Suppressor macrophage treated with lipopolysaccharide for 1 hour (primary cell): ENCODE results near the gene ZSWIM4.
A peak's percentile ranks its signal among the peaks of the same experiment; 100 is the strongest.
"Not testable (repeated sequence)": the region's sequence is repeated elsewhere in the genome, so short reads cannot be mapped to it uniquely, and the experiment has no call there.

Experiments used
- DNase-seq, 3 donors: peaks; one replicate each; pipeline ENCODE4 v3.0.0-alpha.2; 2020 to 2022

ZSWIM4 gene

DNA sequence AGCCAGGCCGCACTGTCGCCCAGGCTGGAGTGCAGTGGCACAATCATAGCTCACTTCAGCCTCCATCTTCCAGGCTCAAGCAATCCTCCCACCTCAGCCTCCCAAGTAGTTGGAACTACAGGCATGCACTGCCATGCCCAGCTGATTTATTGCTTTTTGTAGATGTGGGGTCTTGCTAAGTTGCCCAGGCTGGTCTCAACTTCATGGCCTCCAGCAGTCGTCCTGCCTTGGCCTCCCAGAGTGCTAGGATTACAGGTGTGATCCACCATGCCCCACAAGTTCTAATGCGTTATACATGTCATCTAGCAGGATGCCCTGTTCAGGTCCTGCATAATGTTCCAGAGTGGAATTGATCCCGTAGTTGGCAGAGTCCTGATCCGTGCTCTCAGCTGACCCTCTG, 16.4 kb upstream of the ZSWIM4 start:
- no peak for DNase-seq

GRCh38 chr19:13779794-13780193, 15.4 kb upstream of the ZSWIM4 start:
- not testable (repeated sequence) for DNase-seq

- peak; percentile 64 to 82 (median 78) for DNase-seq
Observed at GRCh38 chr19:13781547-13781946, 13.7 kb upstream of the ZSWIM4 start.

GRCh38 chr19:13782537-13782936, 12.7 kb upstream of the ZSWIM4 start:
- no peak for DNase-seq

DNA sequence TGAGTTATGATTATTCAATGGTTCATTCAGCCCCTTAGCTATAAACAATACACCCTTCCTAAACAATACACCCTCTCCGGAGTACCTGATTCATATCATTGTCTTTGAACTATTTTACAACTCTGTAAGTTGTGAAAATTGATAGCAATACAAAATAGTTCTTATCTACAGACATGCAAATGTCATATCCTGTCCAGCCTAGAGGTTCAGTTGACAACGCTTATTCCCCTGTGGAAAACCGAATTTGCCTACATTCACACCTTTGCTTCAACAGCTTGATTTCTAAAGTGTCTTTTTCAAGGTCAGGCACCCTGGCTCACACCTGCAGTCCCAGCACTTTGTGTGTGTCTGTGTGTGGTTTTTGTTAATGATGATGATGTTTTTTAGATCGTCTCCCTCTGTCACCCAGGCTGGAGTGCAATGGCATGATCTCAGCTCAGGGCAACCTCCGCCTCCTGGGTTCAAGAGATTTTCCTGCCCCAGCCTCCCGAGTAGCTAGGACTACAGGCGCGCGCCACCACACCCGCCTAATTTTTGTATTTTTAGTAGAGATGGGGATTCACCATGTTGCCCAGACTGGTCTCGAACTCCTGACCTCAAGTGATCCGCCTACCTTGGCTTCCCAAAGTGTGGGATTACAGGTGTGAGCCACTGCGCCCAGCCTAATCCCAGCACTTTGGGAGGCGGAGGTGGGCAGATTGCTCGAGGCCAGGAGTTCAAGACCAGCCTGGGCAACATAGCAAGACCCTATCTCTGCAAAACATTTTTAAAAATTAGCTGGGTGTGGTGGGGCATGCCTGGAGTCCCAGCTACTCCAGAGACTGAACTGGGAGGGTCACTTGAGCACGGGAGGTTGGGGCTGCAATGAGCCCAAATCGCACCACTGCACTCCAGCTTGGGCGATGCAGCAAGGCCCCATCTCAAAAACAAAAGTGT, 11.4 kb upstream of the ZSWIM4 start:
- no peak for DNase-seq

DNA sequence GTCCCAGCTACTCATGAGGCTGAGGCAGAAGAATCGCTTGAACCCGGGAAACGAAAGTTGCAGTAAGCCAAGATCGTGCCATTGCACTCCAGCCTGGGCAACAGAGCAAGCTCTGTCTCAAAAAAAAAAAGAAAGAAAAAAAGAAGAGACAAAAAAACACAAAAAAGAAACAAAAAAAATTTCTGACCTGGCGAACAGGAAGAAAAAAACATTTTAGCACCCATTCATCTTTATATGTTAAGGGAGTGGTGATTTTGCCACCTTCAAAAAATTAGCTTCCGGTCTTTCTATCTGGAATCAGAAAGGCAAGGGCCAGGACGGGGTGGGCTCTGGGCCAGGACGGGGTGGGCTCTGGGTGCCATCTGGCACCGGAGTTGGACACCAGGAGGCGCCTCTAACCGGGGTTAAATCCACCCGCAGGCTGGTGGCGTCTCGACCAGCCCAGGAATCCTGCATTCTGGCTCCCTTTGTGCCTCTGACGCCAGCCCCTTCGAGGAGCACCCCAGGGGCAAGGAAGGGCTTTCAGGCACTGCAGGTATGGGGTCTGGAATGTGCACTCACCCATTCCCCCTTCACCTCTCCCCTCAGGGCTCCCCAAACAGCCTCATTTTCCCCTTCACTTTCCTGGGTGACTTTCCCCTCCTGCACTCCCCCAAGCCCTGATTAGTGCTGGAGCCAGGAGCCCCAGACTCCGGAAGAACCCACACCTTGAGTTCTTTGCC, 10.4 kb upstream of the ZSWIM4 start:
- DNase-seq, result peak; percentile 71 to 86 (median 78)

DNA sequence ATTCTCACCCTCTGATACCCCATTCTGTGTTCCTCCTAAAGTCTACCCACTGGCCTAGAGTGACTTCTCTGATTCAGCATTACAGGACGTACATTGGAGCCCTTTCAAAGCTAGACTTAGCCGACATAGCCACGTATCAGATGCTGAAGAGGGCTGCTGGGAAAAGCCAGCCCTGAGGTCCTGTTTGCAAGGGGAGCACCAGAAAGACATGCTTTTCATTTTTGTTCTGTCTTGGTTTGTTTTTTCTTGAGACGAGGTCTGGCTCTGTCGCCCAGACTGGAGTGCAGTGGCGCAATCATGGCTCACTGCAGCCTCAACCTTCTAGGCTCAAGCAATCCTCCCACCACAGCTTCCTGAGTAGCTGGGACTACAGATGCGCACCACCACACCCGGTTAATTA, 6.3 kb upstream of the ZSWIM4 start:
- DNase-seq, result peak in 2 of 3 donors; percentile 37 to 39

DNA sequence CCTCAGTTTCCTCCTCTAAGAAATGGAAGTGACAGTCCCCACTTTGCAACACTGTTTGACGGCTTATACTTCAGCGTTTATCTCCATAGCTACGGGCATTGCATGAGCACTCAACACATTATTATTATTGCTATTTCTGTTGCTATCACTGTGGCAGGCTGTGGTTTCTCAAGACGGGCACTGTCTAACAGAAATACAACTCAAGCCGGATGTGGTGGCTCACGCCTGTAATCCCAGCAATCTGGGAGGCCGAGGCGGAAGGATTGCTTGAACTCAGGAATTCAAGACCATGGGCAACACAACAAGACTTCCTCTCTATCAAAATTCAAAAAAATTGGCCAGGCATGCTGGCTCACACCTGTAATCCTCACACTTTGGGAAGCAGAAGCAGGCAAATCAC, 4.9 kb upstream of the ZSWIM4 start:
- DNase-seq, result peak in 2 of 3 donors; percentile 45 to 47

DNA sequence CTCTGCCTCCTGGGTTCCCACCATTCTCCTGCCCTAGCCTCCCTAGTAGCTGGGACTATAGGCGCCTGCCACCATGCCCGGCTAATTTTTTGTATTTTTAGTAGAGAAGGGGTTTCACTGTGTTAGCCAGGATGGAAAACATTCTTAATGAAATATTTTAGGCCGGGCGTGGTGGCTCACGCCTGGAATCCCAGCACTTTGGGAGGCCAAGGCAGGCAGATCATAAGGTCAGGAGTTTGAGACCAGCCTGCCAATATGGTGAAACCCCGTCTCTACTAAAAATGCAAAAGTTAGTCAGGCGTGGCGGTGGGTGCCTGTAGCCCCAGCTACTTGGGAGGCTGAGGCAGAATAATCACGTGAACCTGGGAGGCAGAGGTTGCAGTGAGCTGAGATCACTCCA, 1.9 kb upstream of the ZSWIM4 start:
- DNase-seq, result not testable (repeated sequence)

GRCh38 chr19:13794398-13794756, 866 bp upstream of the ZSWIM4 start:
- DNase-seq, result peak; percentile 39 to 57 (median 48)

DNA sequence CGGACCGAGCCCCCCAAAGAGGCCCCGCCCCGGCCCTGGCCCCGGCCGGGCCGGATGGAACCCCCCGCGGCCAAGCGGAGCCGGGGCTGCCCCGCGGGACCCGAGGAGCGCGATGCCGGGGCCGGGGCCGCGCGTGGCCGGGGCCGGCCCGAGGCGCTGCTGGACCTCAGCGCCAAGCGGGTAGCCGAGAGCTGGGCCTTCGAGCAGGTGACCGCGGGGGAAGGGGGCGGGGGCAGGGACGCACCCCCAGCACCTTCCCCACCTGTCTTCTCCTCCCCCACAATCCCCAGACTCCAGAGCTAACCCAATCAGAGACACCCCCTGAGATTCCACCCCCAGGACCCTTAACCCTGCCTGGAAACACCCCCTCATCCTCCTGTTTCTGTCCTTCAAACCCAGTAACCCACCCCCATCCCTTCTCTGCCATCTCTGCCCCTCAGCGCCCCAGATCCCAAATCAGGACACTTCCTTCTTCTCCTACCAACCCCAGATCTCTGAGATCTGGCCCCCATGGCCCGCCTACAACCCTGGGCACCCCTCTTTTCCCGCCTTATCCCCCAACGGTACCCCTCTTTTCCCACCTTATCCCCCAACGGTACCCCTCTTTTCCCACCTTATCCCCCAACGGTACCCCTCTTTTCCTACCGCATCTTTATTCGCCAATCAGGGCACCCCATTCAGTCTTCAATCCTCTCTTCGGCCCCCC, 505 bp downstream of the ZSWIM4 start:
- DNase-seq, result peak in 1 of 3 donors; percentile 34

- DNase-seq, result peak; percentile 93 to 95 (median 93)
Observed at GRCh38 chr19:13796301-13797057, 1.2 kb downstream of the ZSWIM4 start.

DNA sequence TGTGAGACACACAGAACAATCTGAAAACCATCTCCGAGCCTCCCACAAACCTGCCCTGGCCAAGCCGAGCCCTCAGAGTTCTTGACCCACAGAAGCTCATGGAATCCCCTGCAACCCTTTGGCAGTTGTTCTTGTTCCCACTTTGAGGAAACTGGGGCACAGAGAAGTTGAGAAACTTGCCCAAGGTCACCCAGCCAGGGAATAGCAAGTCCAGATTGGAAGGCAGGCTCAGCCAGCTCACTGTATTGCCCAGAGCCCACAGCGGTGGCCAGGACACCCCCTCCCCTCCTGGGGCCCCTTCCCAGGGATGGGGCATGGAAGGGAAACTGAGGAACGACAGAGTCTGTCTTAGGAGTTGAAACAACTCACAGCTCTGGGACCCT, 1.8 kb downstream of the ZSWIM4 start:
- DNase-seq, result no peak

GRCh38 chr19:13797870-13798269, 2.6 kb downstream of the ZSWIM4 start:
- DNase-seq, result peak in 2 of 3 donors; percentile 35 to 51

DNA sequence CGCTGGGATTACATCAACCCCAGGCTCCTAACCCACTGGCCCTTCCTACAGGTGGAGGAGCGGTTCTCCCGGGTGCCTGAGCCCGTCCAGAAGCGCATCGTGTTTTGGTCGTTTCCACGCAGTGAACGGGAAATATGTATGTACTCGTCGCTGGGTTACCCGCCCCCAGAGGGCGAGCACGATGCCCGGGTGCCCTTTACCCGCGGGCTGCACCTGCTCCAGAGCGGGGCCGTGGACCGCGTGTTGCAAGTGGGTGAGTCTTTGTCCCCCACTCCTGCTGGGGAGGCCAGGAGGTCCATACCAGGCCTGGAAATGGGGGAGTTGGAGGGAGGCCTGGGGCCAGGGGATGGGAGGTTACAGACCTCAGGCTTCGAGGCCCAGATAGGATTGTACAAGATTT, 4.4 kb downstream of the ZSWIM4 start:
- DNase-seq, result no peak

GRCh38 chr19:13803038-13803437, 7.8 kb downstream of the ZSWIM4 start:
- no peak for DNase-seq

DNA sequence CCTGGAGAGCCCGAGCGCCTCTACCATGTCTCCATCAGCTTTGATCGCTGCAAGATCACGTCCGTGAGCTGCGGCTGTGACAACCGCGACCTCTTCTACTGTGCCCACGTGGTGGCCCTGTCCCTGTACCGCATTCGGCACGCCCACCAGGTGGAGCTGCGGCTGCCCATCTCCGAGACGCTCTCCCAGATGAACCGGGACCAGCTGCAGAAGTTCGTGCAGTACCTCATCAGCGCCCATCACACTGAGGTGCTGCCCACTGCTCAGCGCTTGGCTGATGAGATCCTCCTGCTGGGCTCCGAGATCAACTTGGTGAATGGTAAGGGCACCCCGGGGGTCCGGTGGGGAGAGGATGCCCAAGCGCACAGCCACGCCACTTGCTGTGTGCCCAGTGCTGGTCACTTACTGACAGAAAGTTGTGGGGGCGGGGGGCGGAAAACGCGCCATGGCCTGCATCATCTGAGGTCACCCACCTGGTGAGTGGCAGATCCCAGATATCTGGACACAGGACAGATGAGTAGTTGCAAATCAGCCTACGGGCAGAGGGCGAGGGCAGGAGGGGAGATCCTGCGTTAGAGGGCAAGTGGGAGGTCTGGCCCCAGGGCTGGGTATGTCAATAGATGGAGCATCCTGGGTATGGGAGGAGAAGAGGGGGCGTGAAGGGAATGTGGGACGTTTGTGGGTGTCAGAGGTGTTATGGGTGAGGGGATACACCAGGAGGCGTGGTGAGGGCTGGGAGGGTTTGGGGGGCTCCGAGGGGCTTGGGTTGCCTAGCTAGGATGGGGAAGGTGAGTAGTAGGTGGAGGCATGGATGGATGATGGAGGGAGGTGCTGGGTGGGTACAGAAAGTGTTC, 9.8 kb downstream of the ZSWIM4 start:
- no peak for DNase-seq

DNA sequence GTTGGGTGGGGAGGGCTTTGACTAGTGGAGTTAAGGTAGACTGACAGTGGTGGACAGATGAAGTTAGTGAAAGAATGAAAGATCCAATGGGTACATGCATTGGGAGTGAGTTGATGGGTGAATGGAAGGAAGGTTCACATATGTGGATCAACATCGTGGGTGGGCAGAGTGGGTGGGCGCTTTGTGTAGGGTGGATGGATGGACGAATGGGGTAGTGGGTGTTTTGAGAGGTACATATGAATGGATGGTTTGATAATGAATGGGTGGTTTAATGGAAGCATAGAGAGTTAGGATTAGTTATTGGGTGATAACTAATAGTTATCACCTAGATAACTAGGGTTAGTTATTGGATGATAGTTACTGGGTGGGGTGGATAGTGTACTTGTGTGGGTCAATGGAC, 11.5 kb downstream of the ZSWIM4 start:
- no peak for DNase-seq

- DNase-seq, result no peak
Observed at GRCh38 chr19:13807421-13808021, 12.3 kb downstream of the ZSWIM4 start.

DNA sequence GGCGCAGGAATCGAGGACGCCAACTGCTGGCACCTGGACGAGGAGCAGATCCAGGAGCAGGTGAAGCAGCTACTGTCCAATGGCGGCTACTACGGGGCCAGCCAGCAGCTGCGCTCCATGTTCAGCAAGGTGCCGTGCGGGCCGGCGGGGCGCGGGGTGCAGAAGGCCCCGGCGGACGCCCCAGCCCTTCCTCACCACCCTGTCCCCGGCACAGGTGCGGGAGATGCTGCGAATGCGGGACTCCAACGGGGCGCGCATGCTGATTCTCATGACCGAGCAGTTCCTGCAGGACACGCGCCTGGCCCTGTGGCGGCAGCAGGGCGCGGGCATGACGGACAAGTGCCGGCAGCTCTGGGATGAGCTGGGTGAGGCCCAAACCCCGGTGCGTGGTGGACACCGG, 13.6 kb downstream of the ZSWIM4 start:
- no peak for DNase-seq

- DNase-seq, result no peak
Observed at GRCh38 chr19:13812544-13812943, 17.3 kb downstream of the ZSWIM4 start.
